OCI-LY1 (cell line): Measurements from ENCODE around the gene ARHGAP28.

Experiments
- H2AFZ ChIP-seq: fragments of 200-600 bp; sonication (generic), shearing (Covaris generic); 2 replicates; pipeline ENCODE4 v1.6.0; 2014; ENCODE audit warnings: antibody characterized with exemption, mild to moderate bottlenecking, low read length
- H3F3A ChIP-seq: fragments of 200-600 bp; sonication (generic), shearing (Covaris generic); 2 replicates; pipeline ENCODE4 v1.6.0; 2014; ENCODE audit warnings: mild to moderate bottlenecking, antibody characterized with exemption, low read length, moderate library complexity; ENCODE audit not compliant: insufficient read depth
- H3K27ac ChIP-seq: fragments of 200-600 bp; sonication (generic); 2 replicates; pipeline ENCODE4 v1.5.1; 2014; ENCODE audit warnings: low read length, mixed run types, mild to moderate bottlenecking, low read depth; ENCODE audit not compliant: poor library complexity, severe bottlenecking
- H3K27me3 ChIP-seq: fragments of 200-600 bp; sonication (generic); 2 replicates; pipeline ENCODE4 v1.6.0; 2014; ENCODE audit warnings: antibody characterized with exemption, mild to moderate bottlenecking, low read length, moderate library complexity; ENCODE audit not compliant: insufficient read depth
- H3K36me3 ChIP-seq: fragments of 200-600 bp; sonication (generic); 2 replicates; pipeline ENCODE4 v1.6.1; 2014; ENCODE audit warnings: mild to moderate bottlenecking, antibody characterized with exemption, low read length, moderate library complexity, mixed read lengths; ENCODE audit not compliant: insufficient read depth
- H3K4me1 ChIP-seq: fragments of 200-600 bp; sonication (generic); 2 replicates; pipeline ENCODE4 v1.5.1; 2014; ENCODE audit warnings: mild to moderate bottlenecking, low read length, moderate library complexity; ENCODE audit not compliant: insufficient read depth, severe bottlenecking
- H3K4me2 ChIP-seq: fragments of 200-600 bp; sonication (generic), shearing (Covaris generic); 2 replicates; pipeline ENCODE4 v1.6.1; 2014; ENCODE audit warnings: low read length
- H3K4me3 ChIP-seq: fragments of 200-600 bp; sonication (generic); 2 replicates; pipeline ENCODE4 v1.5.1; 2014; ENCODE audit warnings: low read length, low read depth, mild to moderate bottlenecking, mixed read lengths; ENCODE audit not compliant: poor library complexity, severe bottlenecking
- H3K79me2 ChIP-seq: fragments of 200-600 bp; shearing (Covaris generic); 2 replicates; pipeline ENCODE4 v1.6.1; 2016; ENCODE audit warnings: mixed run types, low read length, mixed read lengths; ENCODE audit not compliant: insufficient read depth
- H3K9ac ChIP-seq: fragments of 200-600 bp; sonication (generic), shearing (Covaris generic); 2 replicates; pipeline ENCODE4 v1.6.1; 2014; ENCODE audit warnings: mild to moderate bottlenecking, low read length, mixed read lengths
- H3K9me2 ChIP-seq: fragments of 200-600 bp; sonication (generic), shearing (Covaris generic); 2 replicates; pipeline ENCODE4 v1.6.1; 2014; ENCODE audit warnings: low read depth, mild to moderate bottlenecking, low read length, mixed read lengths
- H3K9me3 ChIP-seq: fragments of 200-600 bp; shearing (Covaris generic); 2 replicates; pipeline ENCODE4 v1.6.1; 2014; ENCODE audit warnings: low read length, mixed read lengths
- H4K20me1 ChIP-seq: fragments of 200-600 bp; sonication (generic), shearing (Covaris generic); 2 replicates; pipeline ENCODE4 v1.6.0; 2016; ENCODE audit warnings: mild to moderate bottlenecking, low read length; ENCODE audit not compliant: insufficient read depth
- CTCF ChIP-seq: fragments of 200-600 bp; sonication (generic), shearing (Covaris generic); IDR thresholded peaks from 2 replicates; pipeline ENCODE4 v1.5.1; 2017; ENCODE audit warnings: mild to moderate bottlenecking, antibody characterized with exemption, low read length, moderate library complexity, mixed read lengths
- EZH2 ChIP-seq: fragments of 200-600 bp; sonication (generic), shearing (Covaris generic); IDR thresholded peaks from 2 replicates; pipeline ENCODE4 v1.8.0; 2017; ENCODE audit warnings: borderline replicate concordance, mixed run types, mild to moderate bottlenecking, antibody characterized with exemption, low read length, moderate library complexity, mixed read lengths

The ARHGAP28 gene

GRCh38 chr18:6811816-6812215 is 82.3 kb downstream of the ARHGAP28 start:
- Histone ChIP-seq H3K4me1 (no peaks in the 10 kb centered on the region), H2AFZ (no peak overlapping the region), H3K4me3 (no peak overlapping the region), H3K27me3 (no peaks in the 10 kb centered on the region; the same call in 1 of the 2 replicates), H3K4me2 (no peak overlapping the region), H3K9me2 (no peaks in the 10 kb centered on the region), H3K36me3 (no peaks in the 10 kb centered on the region), H3F3A (no peaks in the 10 kb centered on the region), H3K27ac (no peak overlapping the region), H3K9ac (no peak overlapping the region), H4K20me1 (no peaks in the 10 kb centered on the region), H3K9me3 (no peaks in the 10 kb centered on the region), H3K79me2 (no peaks in the 10 kb centered on the region)
- TF ChIP-seq EZH2 (no peak), CTCF (no peak)

- no peaks in the 10 kb centered on the region for H3K36me3 ChIP-seq
- no peak overlapping the region for H3K4me2 ChIP-seq
- no peak overlapping the region for H3K4me3 ChIP-seq
- no peaks in the 10 kb centered on the region for H3K9me2 ChIP-seq
- no peaks in the 10 kb centered on the region; the same call in 1 of the 2 replicates for H3K27me3 ChIP-seq
- no peaks in the 10 kb centered on the region for H3K4me1 ChIP-seq
- no peak overlapping the region for H3K27ac ChIP-seq
- no peak overlapping the region for H2AFZ ChIP-seq
- no peaks in the 10 kb centered on the region for H3K9me3 ChIP-seq
- H3K79me2 ChIP-seq, result no peaks in the 10 kb centered on the region
- H4K20me1 ChIP-seq, result no peaks in the 10 kb centered on the region
- no peak overlapping the region for H3K9ac ChIP-seq
- no peaks in the 10 kb centered on the region for H3F3A ChIP-seq
- TF ChIP-seq EZH2, result no peak
- TF ChIP-seq CTCF, result no peak
Measured at GRCh38 chr18:6814882-6815425, 85.4 kb downstream of the ARHGAP28 start.

GRCh38 chr18:6816154-6816553 is 86.6 kb downstream of the ARHGAP28 start:
- Histone ChIP-seq H3F3A (no peaks in the 10 kb centered on the region), H4K20me1 (no peaks in the 10 kb centered on the region), H3K27ac (no peak overlapping the region), H3K4me1 (no peaks in the 10 kb centered on the region), H3K9me2 (no peaks in the 10 kb centered on the region), H3K27me3 (no peaks in the 10 kb centered on the region; the same call in 1 of the 2 replicates), H2AFZ (no peak overlapping the region), H3K4me2 (no peak overlapping the region), H3K9ac (no peak overlapping the region), H3K79me2 (no peaks in the 10 kb centered on the region), H3K9me3 (no peaks in the 10 kb centered on the region), H3K36me3 (no peaks in the 10 kb centered on the region), H3K4me3 (no peak overlapping the region)
- no peak for TF ChIP-seq EZH2
- TF ChIP-seq CTCF, result no peak
